Hepatocyte (in vitro differentiated cells): ENCODE data around the gene KCNH6. TPM values are rescaled to one million over a fixed set of nuclear protein-coding genes. Genes with fewer than 3 reads are reported as not detected.

Experiments used
- DNase-seq: peaks from one replicate; pipeline ENCODE4 v3.0.0-alpha.2; 2016; ENCODE audit warnings: low spot score
- H2AFZ ChIP-seq: fragments of 200-600 bp; sonication (generic); 2 replicates; pipeline ENCODE4 v1.6.0; 2016; ENCODE audit warnings: antibody characterized with exemption, mild to moderate bottlenecking
- H3K27ac ChIP-seq: fragments of 200-600 bp; sonication (generic); 2 replicates; pipeline ENCODE4 v1.5.1; 2016; ENCODE audit warnings: mild to moderate bottlenecking
- H3K27me3 ChIP-seq: fragments of 200-600 bp; sonication (generic); 2 replicates; pipeline ENCODE4 v1.6.1; 2016
- H3K36me3 ChIP-seq: fragments of 200-600 bp; sonication (generic); replicated peaks from 2 replicates; pipeline ENCODE4 v1.5.1; 2016; ENCODE audit warnings: low read depth; ENCODE audit not compliant: insufficient read depth
- H3K4me1 ChIP-seq: fragments of 200-600 bp; sonication (generic); 2 replicates; pipeline ENCODE4 v1.5.1; 2016; ENCODE audit warnings: mild to moderate bottlenecking, moderate library complexity; ENCODE audit not compliant: insufficient read depth
- H3K4me2 ChIP-seq: fragments of 200-600 bp; sonication (generic); 2 replicates; pipeline ENCODE4 v1.6.0; 2016
- H3K4me3 ChIP-seq: fragments of 200-600 bp; sonication (generic); 2 replicates; pipeline ENCODE4 v1.5.1; 2016; ENCODE audit warnings: mild to moderate bottlenecking
- H3K79me2 ChIP-seq: fragments of 200-600 bp; sonication (generic); 2 replicates; pipeline ENCODE4 v1.6.0; 2017; ENCODE audit warnings: mild to moderate bottlenecking
- H3K9me2 ChIP-seq: fragments of 200-600 bp; sonication (generic); replicated peaks from 2 replicates; pipeline ENCODE4 v1.6.0; 2017; ENCODE audit warnings: mild to moderate bottlenecking; ENCODE audit not compliant: insufficient read depth
- H3K9me3 ChIP-seq: fragments of 200-600 bp; sonication (generic); 2 replicates; pipeline ENCODE4 v1.5.1; 2016; ENCODE audit warnings: low read depth, mild to moderate bottlenecking
- H4K20me1 ChIP-seq: fragments of 200-600 bp; sonication (generic); 2 replicates; pipeline ENCODE4 v1.6.0; 2016; ENCODE audit warnings: mild to moderate bottlenecking; ENCODE audit not compliant: insufficient read depth, poor library complexity, severe bottlenecking
- CTCF ChIP-seq: fragments of 200-600 bp; sonication (generic); IDR thresholded peaks from 2 replicates; pipeline ENCODE4 v1.5.1; 2016; ENCODE audit warnings: antibody characterized with exemption, mild to moderate bottlenecking; ENCODE audit not compliant: poor library complexity
- EZH2 ChIP-seq: fragments of 200-600 bp; sonication (generic); IDR thresholded peaks from 2 replicates; pipeline ENCODE4 v1.6.1; 2016; ENCODE audit warnings: antibody characterized with exemption, mild to moderate bottlenecking, borderline replicate concordance
- EZH2phosphoT487 ChIP-seq: fragments of 200-600 bp; sonication (generic); IDR thresholded peaks from one replicate; pipeline ENCODE4 v1.6.1; 2018; ENCODE audit warnings: antibody characterized with exemption, mild to moderate bottlenecking, low read depth, moderate library complexity; ENCODE audit not compliant: unreplicated experiment, severe bottlenecking
- WGBS: methylation state at CpG from one replicate; pipeline ENCODE4 v1.1.6; 2016; ENCODE audit warnings: low lambda C conversion rate; ENCODE audit errors: missing lambda C conversion rate; 5-methylcytosine and 5-hydroxymethylcytosine counted together
- polyA plus RNA-seq: library from polyadenylated mRNA; unstranded; fragments of >200 nt; fragmentation: Nextera tagmentation; extraction: Ambion mirVana; gene quantifications from 2 replicates; pipeline ENCODE4 v1.2.1, GENCODE V29; 2016
- total RNA-seq: library from RNA; depleted of rRNA; stranded (reverse); fragments of >200 nt; gene quantifications from 2 replicates; pipeline ENCODE4 v1.2.3, GENCODE V29; 2014

KCNH6 gene
- total and polyA plus RNA-seq, 2 experiments from 2014 or later, result 0.33 TPM; not detected in 1

- H3K9me2 ChIP-seq, result no peaks in the 10 kb centered on the region
- H3K4me3 ChIP-seq, result no peak overlapping the region
- no peak overlapping the region for H2AFZ ChIP-seq
- H4K20me1 ChIP-seq, result no peaks in the 10 kb centered on the region
- no peak overlapping the region for H3K4me2 ChIP-seq
- no peaks in the 10 kb centered on the region for H3K36me3 ChIP-seq
- DNase-seq, result no peak
- H3K79me2 ChIP-seq, result no peaks in the 10 kb centered on the region
- H3K9me3 ChIP-seq, result no peaks in the 10 kb centered on the region
- 74% methylated on average over 6 of the region's 6 CpGs for WGBS
- TF ChIP-seq EZH2 (no peak), EZH2phosphoT487 (no peak), CTCF (no peak)
- no peak overlapping the region for H3K27ac ChIP-seq
- H3K27me3 ChIP-seq, result peaks cover 22% of the 10 kb centered on the region
- H3K4me1 ChIP-seq, result peaks cover 3% of the 10 kb centered on the region
Measured at GRCh38 chr17:63525190-63525946, 2.2 kb downstream of the KCNH6 start.

GRCh38 chr17:63526861-63527260 is 3.7 kb downstream of the KCNH6 start:
- Histone ChIP-seq H3K4me1 (peaks cover 3% of the 10 kb centered on the region), H3K79me2 (no peaks in the 10 kb centered on the region), H3K4me3 (no peak overlapping the region), H2AFZ (no peak overlapping the region), H3K27me3 (peaks cover 22% of the 10 kb centered on the region), H3K27ac (no peak overlapping the region), H3K9me2 (no peaks in the 10 kb centered on the region), H3K9me3 (no peaks in the 10 kb centered on the region), H4K20me1 (no peaks in the 10 kb centered on the region), H3K36me3 (no peaks in the 10 kb centered on the region), H3K4me2 (no peak overlapping the region)
- no peak for DNase-seq
- 77% methylated on average over 5 of the region's 5 CpGs for WGBS
- TF ChIP-seq EZH2 (no peak), CTCF (no peak), EZH2phosphoT487 (no peak)

- Histone ChIP-seq H3K9me3 (no peaks in the 10 kb centered on the region), H2AFZ (no peak overlapping the region), H3K9me2 (no peaks in the 10 kb centered on the region), H3K27ac (no peak overlapping the region), H4K20me1 (no peaks in the 10 kb centered on the region), H3K27me3 (peaks cover 22% of the 10 kb centered on the region), H3K79me2 (no peaks in the 10 kb centered on the region), H3K4me2 (no peak overlapping the region), H3K4me3 (no peak overlapping the region), H3K4me1 (no peaks in the 10 kb centered on the region), H3K36me3 (no peaks in the 10 kb centered on the region)
- TF ChIP-seq EZH2phosphoT487 (no peak), CTCF (no peak), EZH2 (no peak)
- DNase-seq, result no peak
- 90% methylated on average over 9 of the region's 9 CpGs for WGBS
Measured at GRCh38 chr17:63528183-63528582, 5.0 kb downstream of the KCNH6 start.
